Measurements from ENCODE around the gene ITGB2. TPM values are rescaled to one million over a fixed set of nuclear protein-coding genes. Genes with fewer than 3 reads are reported as not detected.

ITGB2 gene
- polyA plus RNA-seq, 1 donor = 11.2 TPM

GRCh38 chr21:44846485-44847260 lies 74.0 kb downstream of the ITGB2 start:
- no peak for DNase-seq (ENCODE audit: low read depth)

GRCh38 chr21:44846224-44846484 lies 74.5 kb downstream of the ITGB2 start:
- DNase-seq (ENCODE audit: low read depth) = no peak

GRCh38 chr21:44845418-44846223 lies 75.1 kb downstream of the ITGB2 start:
- DNase-seq (ENCODE audit: low read depth) = no peak

- DNase-seq (ENCODE audit: low read depth) = no peak
Observed at GRCh38 chr21:44844256-44844655, 76.4 kb downstream of the ITGB2 start.

- no peak for DNase-seq (ENCODE audit: low read depth)
Observed at GRCh38 chr21:44842721-44843445, 77.8 kb downstream of the ITGB2 start.

- DNase-seq (ENCODE audit: low read depth) = no peak
Observed at GRCh38 chr21:44842087-44842486, 78.6 kb downstream of the ITGB2 start.

- DNase-seq (ENCODE audit: low read depth) = no peak
Observed at GRCh38 chr21:44840771-44841170, 79.9 kb downstream of the ITGB2 start.

GRCh38 chr21:44838951-44839350 lies 81.7 kb downstream of the ITGB2 start:
- no peak for DNase-seq (ENCODE audit: low read depth)

- DNase-seq (ENCODE audit: low read depth) = no peak
Observed at GRCh38 chr21:44838039-44838895, 82.4 kb downstream of the ITGB2 start.

- no peak for DNase-seq (ENCODE audit: low read depth)
Observed at GRCh38 chr21:44837537-44837936, 83.2 kb downstream of the ITGB2 start.

- no peak for DNase-seq (ENCODE audit: low read depth)
Observed at GRCh38 chr21:44836666-44837471, 83.8 kb downstream of the ITGB2 start.

- no peak for DNase-seq (ENCODE audit: low read depth)
Observed at GRCh38 chr21:44836349-44836665, 84.4 kb downstream of the ITGB2 start.

Other genes with a start within 250 kb of the ITGB2 start
- gene KRTAP12-1, start 238.7 kb downstream of the ITGB2 start, polyA plus RNA-seq (ENCODE audit: insufficient read length) = not detected
- not detected for gene KRTAP10-12, start 223.7 kb downstream of the ITGB2 start, polyA plus RNA-seq (ENCODE audit: insufficient read length)
- 0.13 TPM for gene TSPEAR, start 209.3 kb downstream of the ITGB2 start, polyA plus RNA-seq (ENCODE audit: insufficient read length)
- gene UBE2G2, start 119.1 kb downstream of the ITGB2 start, polyA plus RNA-seq (ENCODE audit: insufficient read length) = 93.3 TPM
- 60.2 TPM for gene SUMO3, start 102.8 kb downstream of the ITGB2 start, polyA plus RNA-seq (ENCODE audit: insufficient read length)
- gene PTTG1IP, start 47.2 kb downstream of the ITGB2 start, polyA plus RNA-seq (ENCODE audit: insufficient read length) = 129 TPM
- 23.4 TPM for gene SLX9, start 19.1 kb upstream of the ITGB2 start, polyA plus RNA-seq (ENCODE audit: insufficient read length)
- 27.0 TPM for gene ADARB1, start 153.7 kb upstream of the ITGB2 start, polyA plus RNA-seq (ENCODE audit: insufficient read length)